ENCODE measurements around the gene PDSS2.

DNA sequence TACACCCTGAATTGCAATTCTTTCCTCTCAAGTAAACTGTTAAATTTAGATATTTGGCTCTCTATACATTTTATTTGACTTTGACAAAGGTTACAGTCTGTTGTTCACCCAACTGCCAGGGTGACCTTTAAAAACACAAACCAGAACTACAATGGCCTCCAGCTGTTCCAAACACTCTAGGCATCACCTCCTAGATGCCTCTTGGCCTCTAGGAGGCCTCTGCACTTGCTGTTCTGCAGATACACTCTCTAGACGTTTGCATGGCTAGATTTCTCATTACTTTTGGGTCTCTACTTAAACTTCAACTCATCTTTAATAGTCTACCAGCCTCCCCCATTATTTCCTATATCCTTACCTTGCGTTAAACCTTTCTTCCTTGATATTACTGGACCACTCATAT, 241.2 kb downstream of the PDSS2 start:
- TF ChIP-seq, protein P1, sequence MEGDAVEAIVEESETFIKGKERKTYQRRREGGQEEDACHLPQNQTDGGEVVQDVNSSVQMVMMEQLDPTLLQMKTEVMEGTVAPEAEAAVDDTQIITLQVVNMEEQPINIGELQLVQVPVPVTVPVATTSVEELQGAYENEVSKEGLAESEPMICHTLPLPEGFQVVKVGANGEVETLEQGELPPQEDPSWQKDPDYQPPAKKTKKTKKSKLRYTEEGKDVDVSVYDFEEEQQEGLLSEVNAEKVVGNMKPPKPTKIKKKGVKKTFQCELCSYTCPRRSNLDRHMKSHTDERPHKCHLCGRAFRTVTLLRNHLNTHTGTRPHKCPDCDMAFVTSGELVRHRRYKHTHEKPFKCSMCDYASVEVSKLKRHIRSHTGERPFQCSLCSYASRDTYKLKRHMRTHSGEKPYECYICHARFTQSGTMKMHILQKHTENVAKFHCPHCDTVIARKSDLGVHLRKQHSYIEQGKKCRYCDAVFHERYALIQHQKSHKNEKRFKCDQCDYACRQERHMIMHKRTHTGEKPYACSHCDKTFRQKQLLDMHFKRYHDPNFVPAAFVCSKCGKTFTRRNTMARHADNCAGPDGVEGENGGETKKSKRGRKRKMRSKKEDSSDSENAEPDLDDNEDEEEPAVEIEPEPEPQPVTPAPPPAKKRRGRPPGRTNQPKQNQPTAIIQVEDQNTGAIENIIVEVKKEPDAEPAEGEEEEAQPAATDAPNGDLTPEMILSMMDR (IDR thresholded peaks at IDR 0.05; ENCODE audit: borderline replicate concordance, extremely low read depth, low read length, poor library complexity, severe bottlenecking): no peak
- TF ChIP-seq EZH2 (IDR thresholded peaks at IDR 0.05; ENCODE audit: borderline replicate concordance, low read depth, low read length, severe bottlenecking): no peak
